K562 (cell line): ENCODE measurements around the gene RERE. TPM values are rescaled to one million over a fixed set of nuclear protein-coding genes. Genes with fewer than 3 reads are reported as not detected.

Source experiments
- BRCA1 ChIP-seq, 2 experiments: fragments of 450-650 bp in 1 of 2; sonication (generic) in 1 of 2; formaldehyde crosslinking in 1 of 2; IDR thresholded peaks; 2 replicates each; pipeline versions ENCODE4 v1.5.0 to v1.6.1; 2017 to 2020; ENCODE audit warnings: mild to moderate bottlenecking in 1 of 2, missing genetic modification reagents in 1 of 2
- CHD1 ChIP-seq: fragments of 200-600 bp; sonication (generic); IDR thresholded peaks from one replicate; pipeline ENCODE4 v1.6.1; 2012; ENCODE audit warnings: mild to moderate bottlenecking, moderate library complexity, low read length, inconsistent platforms
- KHSRP ChIP-seq: fragments of 450-650 bp; IDR thresholded peaks from 2 replicates; pipeline ENCODE4 v1.6.1; 2017
- KLF13 ChIP-seq: fragments of 450-650 bp; IDR thresholded peaks from 2 replicates; pipeline ENCODE4 v1.6.1; 2016; ENCODE audit warnings: missing genetic modification characterization, low read depth, mild to moderate bottlenecking, missing compliant biosample characterization, moderate library complexity, borderline replicate concordance
- ZBTB7A ChIP-seq: IDR thresholded peaks from 2 replicates; pipeline ENCODE4 v1.6.1; 2011; ENCODE audit warnings: low read depth, mild to moderate bottlenecking, low read length, moderate library complexity, borderline replicate concordance; ENCODE audit not compliant: control insufficient read depth
- ZBTB8A ChIP-seq: fragments of 450-650 bp; IDR thresholded peaks from 2 replicates; pipeline ENCODE4 v1.6.1; 2018; ENCODE audit warnings: mild to moderate bottlenecking, moderate library complexity; ENCODE audit not compliant: partially characterized antibody
- polyA plus RNA-seq, 8 experiments: library from polyadenylated mRNA; depleted of rRNA in 4 of 8; stranded (reverse) in 5 of 8; unstranded in 3 of 8; fragments of >200 nt; fragmentation: Nextera tagmentation in 2 of 8; fragmentation: Illumina TruSeq in 1 of 8; extraction: Ambion mirVana in 2 of 8; extraction: Trizol in 1 of 8; gene quantifications; 2 replicates each; pipeline versions ENCODE4 v1.2.1 to v1.2.3, GENCODE V29; 2011 to 2014; ENCODE audit warnings: inconsistent platforms in 1 of 8, missing spikeins in 1 of 8
- total RNA-seq, 7 experiments: library from RNA; depleted of rRNA in 6 of 7; stranded (reverse); fragments of >200 nt in 6 of 7; fragmentation: Illumina TruSeq in 2 of 7; extraction: Trizol in 2 of 7; gene quantifications; 2 replicates each; pipeline versions ENCODE4 v1.2.1 to v1.2.3, GENCODE V29; 2011 to 2021; ENCODE audit warnings: low replicate concordance in 1 of 7
- TF ChIP-seq, protein P1 (sequence below): sonication (generic); formaldehyde crosslinking; IDR thresholded peaks from 2 replicates; pipeline ENCODE4 v1.8.0; 2022; ENCODE audit warnings: mild to moderate bottlenecking, missing genetic modification reagents
- TF ChIP-seq, protein P2 (sequence below), 2 experiments: IDR thresholded peaks; 2 replicates each; pipeline ENCODE4 v1.6.1; 2011; ENCODE audit warnings: borderline replicate concordance in 1 of 2, control low read depth in 1 of 2, low read depth in 1 of 2, low read length in 1 of 2, mild to moderate bottlenecking in 1 of 2, mixed read lengths in 1 of 2, moderate library complexity in 1 of 2; ENCODE audit not compliant: insufficient read depth in 1 of 2, insufficient read length in 1 of 2, poor library complexity in 1 of 2, severe bottlenecking in 1 of 2; ENCODE audit errors: extremely low read depth in 1 of 2
- TF ChIP-seq, protein P3 (sequence below), 2 experiments: fragments of 450-650 bp in 1 of 2; sonication (generic) in 1 of 2; formaldehyde crosslinking in 1 of 2; IDR thresholded peaks; 2 replicates each; pipeline versions ENCODE4 v1.7.1 to v1.9.0; 2016 to 2022; ENCODE audit warnings: inconsistent platforms in 1 of 2, mild to moderate bottlenecking in 1 of 2, missing genetic modification reagents in 1 of 2

The RERE gene
- total and polyA plus RNA-seq, 9 of the 15 experiments (the other 6 are each of a cell fraction or from before 2014, with no cell fraction given) = 3.0 to 51.5 (median 13.4) TPM

- TF ChIP-seq, protein P1, sequence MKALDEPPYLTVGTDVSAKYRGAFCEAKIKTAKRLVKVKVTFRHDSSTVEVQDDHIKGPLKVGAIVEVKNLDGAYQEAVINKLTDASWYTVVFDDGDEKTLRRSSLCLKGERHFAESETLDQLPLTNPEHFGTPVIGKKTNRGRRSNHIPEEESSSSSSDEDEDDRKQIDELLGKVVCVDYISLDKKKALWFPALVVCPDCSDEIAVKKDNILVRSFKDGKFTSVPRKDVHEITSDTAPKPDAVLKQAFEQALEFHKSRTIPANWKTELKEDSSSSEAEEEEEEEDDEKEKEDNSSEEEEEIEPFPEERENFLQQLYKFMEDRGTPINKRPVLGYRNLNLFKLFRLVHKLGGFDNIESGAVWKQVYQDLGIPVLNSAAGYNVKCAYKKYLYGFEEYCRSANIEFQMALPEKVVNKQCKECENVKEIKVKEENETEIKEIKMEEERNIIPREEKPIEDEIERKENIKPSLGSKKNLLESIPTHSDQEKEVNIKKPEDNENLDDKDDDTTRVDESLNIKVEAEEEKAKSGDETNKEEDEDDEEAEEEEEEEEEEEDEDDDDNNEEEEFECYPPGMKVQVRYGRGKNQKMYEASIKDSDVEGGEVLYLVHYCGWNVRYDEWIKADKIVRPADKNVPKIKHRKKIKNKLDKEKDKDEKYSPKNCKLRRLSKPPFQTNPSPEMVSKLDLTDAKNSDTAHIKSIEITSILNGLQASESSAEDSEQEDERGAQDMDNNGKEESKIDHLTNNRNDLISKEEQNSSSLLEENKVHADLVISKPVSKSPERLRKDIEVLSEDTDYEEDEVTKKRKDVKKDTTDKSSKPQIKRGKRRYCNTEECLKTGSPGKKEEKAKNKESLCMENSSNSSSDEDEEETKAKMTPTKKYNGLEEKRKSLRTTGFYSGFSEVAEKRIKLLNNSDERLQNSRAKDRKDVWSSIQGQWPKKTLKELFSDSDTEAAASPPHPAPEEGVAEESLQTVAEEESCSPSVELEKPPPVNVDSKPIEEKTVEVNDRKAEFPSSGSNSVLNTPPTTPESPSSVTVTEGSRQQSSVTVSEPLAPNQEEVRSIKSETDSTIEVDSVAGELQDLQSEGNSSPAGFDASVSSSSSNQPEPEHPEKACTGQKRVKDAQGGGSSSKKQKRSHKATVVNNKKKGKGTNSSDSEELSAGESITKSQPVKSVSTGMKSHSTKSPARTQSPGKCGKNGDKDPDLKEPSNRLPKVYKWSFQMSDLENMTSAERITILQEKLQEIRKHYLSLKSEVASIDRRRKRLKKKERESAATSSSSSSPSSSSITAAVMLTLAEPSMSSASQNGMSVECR (CRISPR knock-in tag) = peak; percentile 53
- TF ChIP-seq BRCA1 (IDR thresholded peaks at IDR 0.05) = no peak
- peak; percentile 61; the same call in 1 of the 2 replicates for TF ChIP-seq BRCA1 (CRISPR knock-in tag; IDR thresholded peaks at IDR 0.05)
- TF ChIP-seq ZBTB8A = no peak
- TF ChIP-seq, protein P2, sequence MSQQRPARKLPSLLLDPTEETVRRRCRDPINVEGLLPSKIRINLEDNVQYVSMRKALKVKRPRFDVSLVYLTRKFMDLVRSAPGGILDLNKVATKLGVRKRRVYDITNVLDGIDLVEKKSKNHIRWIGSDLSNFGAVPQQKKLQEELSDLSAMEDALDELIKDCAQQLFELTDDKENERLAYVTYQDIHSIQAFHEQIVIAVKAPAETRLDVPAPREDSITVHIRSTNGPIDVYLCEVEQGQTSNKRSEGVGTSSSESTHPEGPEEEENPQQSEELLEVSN (IDR thresholded peaks at IDR 0.05; ENCODE audit: borderline replicate concordance in 1 of 2, extremely low read depth in 1 of 2, insufficient read depth in 1 of 2, insufficient read length in 1 of 2, low read depth in 1 of 2, low read length in 1 of 2, poor library complexity in 1 of 2, severe bottlenecking in 1 of 2) = peak in 1 of 2 experiments; percentile 29
- TF ChIP-seq ZBTB7A = peak; percentile 70
- TF ChIP-seq KHSRP = no peak
- TF ChIP-seq, protein P3, sequence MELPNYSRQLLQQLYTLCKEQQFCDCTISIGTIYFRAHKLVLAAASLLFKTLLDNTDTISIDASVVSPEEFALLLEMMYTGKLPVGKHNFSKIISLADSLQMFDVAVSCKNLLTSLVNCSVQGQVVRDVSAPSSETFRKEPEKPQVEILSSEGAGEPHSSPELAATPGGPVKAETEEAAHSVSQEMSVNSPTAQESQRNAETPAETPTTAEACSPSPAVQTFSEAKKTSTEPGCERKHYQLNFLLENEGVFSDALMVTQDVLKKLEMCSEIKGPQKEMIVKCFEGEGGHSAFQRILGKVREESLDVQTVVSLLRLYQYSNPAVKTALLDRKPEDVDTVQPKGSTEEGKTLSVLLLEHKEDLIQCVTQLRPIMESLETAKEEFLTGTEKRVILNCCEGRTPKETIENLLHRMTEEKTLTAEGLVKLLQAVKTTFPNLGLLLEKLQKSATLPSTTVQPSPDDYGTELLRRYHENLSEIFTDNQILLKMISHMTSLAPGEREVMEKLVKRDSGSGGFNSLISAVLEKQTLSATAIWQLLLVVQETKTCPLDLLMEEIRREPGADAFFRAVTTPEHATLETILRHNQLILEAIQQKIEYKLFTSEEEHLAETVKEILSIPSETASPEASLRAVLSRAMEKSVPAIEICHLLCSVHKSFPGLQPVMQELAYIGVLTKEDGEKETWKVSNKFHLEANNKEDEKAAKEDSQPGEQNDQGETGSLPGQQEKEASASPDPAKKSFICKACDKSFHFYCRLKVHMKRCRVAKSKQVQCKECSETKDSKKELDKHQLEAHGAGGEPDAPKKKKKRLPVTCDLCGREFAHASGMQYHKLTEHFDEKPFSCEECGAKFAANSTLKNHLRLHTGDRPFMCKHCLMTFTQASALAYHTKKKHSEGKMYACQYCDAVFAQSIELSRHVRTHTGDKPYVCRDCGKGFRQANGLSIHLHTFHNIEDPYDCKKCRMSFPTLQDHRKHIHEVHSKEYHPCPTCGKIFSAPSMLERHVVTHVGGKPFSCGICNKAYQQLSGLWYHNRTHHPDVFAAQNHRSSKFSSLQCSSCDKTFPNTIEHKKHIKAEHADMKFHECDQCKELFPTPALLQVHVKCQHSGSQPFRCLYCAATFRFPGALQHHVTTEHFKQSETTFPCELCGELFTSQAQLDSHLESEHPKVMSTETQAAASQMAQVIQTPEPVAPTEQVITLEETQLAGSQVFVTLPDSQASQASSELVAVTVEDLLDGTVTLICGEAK (IDR thresholded peaks at IDR 0.05) = no peak
- TF ChIP-seq, protein P3 (CRISPR knock-in tag; IDR thresholded peaks at IDR 0.05) = 0 out of 2 replicates have a peak, but pooled peaks have one; percentile 13
- no peak for TF ChIP-seq KLF13
- TF ChIP-seq CHD1 = peak; percentile 67
Measured at GRCh38 chr1:8816831-8817411, 519 bp downstream of the RERE start (continued).
